HG02571 (cell line): ENCODE results near the gene PPP1R12A.

ENCODE experiments used
- ATAC-seq: cut with Tn5 transposase; IDR thresholded peaks from one replicate; pipeline ENCODE4 v1.9.1; 2021; ENCODE audit warnings: mild to moderate bottlenecking, moderate library complexity; ENCODE audit not compliant: unreplicated experiment

PPP1R12A gene

DNA sequence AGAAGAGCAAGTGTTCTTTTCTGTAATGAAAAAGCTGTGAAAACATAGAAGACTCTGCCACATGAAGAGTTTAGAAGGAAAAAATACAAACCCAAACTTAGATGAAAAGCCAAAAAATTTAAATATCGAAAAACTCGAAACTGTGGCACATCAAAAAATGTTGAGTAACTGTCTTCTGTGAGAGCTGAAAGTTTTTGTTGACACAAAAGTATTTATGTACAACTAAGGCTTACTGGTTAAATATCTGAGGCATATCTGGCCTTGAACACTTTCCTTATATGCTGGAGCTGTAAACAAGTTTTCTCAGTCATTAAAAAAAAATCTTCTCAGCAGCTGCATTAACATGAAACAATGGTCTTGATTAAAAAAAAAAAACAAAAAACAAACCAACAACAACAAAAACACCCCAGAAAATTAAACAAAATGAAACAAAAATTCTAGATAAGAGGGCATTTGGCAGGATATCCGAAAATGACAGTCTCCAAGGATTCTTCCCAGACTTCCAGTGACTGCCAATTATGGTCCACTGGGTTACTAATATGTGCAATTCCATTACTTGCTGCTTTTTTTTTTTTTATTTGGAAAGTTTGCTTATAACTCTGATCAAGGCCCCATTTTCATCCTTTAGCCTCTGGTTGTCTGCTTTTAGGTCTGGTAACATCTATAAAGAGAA is 159.4 kb downstream of the PPP1R12A start:
- ATAC-seq: no peak

- no peak for ATAC-seq
These were observed 161.0 kb downstream of the PPP1R12A start for GRCh38 chr12:79773896-79774295.

GRCh38 chr12:79769860-79770485 is 164.9 kb downstream of the PPP1R12A start:
- no peak for ATAC-seq

GRCh38 chr12:79769189-79769859 is 165.6 kb downstream of the PPP1R12A start:
- ATAC-seq: no peak

DNA sequence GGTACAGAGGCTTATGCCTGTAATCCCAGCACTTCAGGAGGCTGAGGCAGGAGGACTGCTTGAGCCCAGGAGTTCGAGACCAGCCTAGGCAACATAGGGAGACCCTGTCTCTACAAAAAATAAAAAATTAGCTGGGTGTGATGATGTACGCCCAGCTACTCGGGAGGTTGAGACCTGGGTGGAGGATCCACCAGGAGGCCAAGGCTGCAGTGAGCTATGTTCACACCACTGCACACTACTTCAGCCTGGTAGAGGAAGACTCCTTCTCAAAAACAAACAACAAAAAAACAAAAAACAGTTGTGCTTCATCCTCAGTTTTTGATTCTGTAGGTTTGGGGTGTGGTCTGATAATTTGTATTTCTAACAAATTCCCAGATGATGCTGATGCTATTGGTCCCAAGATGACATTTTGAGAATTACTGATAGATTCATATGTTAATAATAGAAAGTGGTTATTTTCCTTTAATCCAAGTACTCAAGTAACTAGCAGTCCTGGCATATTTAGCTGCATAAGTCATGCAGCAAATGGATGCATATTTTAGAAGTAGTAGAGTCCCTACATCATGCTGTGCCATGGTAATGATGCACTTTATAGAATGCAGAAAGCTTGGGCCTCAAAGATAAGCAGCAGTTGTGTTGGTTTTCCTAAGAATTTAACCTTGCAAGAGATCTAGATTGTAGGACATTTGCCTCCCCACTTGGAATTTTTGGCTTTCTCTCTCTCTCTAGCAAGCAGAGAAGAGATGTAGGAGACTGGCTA is 168.0 kb downstream of the PPP1R12A start:
- ATAC-seq: no peak

DNA sequence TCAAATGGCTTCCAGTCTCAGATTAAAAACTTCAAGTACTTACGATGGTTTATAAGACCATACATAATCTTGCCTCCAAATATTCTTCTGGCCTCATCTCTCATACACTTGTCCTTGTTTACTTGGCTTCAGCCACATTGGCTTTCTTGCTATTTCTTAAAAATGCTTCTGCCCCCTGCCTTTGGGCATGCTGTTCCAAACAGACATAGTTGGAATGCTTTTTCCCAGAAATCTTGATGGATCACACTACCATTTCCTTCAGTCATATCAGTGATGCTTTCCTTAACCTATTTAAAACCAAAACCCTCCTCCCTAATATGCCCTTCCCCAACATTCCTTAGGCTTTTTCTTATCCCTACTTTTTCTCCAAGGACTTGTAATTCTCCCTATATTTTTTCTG is 169.7 kb downstream of the PPP1R12A start:
- no peak for ATAC-seq

DNA sequence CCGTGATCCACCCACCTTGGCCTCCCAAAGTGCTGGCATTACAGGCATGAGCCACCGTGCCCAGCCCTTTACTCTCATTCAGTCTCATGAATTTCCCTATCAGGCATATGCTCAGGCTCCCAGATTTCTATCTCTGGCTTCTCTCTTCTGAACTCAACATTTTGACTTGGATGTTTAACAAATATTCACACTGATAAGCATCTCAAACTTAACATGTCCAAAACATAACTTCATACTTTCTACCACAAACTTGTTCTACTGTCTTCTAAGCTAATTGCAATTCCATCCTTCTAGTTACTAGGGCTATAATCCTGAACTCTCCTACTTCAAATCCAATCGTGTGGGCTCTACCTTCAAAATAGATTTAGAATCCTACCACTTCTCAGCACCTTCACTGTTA is 170.3 kb downstream of the PPP1R12A start:
- no peak for ATAC-seq

- ATAC-seq: no peak
These were observed 171.0 kb downstream of the PPP1R12A start for GRCh38 chr12:79763766-79764452.

DNA sequence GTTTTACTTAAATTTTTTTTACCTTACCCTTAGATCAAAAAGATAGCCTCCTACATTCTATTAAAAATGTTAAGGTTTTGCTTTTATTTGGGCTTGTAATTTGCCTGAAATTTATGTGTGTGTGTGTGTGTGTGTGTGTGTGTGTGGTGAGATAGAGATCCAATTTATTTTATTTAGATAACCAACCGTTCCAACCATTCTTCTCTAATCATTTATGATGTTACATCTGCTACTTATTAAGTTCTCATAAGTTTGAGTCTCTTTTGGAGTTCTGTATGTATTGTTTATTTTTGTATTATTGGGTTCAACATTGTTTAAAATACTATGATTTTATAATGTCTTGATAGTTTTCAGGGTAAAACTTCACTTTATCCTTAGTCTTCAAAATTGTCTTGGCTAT is 173.6 kb downstream of the PPP1R12A start:
- ATAC-seq: no peak

- no peak for ATAC-seq
These were observed 187.6 kb downstream of the PPP1R12A start for GRCh38 chr12:79747274-79747673.

DNA sequence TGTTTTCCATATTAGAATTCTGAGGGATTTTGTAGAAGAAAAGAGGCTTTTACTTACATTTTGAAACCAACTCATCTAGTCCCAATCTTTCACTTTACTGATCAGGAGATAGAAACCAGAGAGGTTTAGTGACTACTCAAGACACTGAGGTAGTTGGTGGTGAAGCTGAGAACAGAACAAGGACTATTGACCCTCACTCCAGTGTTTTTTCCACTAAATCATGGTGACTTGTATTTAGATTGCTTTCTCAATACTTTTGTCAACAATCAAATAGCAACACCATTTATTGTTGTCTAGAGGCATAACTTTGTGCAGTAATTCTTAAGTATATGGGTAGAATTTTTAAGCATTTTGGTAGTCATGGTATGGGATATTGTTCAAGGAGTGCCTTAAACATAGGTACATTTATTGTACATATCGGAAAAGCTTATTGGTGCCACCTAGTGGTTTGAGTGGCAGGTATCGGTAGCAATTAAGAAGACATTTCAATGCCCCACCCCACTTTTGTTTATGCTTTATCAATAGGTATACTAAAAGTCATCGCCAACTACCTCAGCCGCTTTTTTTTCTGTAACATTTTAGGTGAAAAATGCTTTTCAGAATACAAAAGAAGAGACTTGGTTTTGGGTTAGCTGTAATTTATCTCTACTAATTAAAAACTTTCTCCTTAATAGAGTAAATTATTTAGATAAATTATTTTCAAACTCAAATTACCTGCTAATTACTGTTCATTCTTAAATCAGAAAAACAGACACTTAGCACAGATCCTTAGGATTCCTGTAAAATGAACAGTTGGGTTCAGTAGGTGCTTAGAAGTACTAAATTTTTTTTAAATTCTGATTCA is 196.8 kb downstream of the PPP1R12A start:
- peak; percentile 72 for ATAC-seq

DNA sequence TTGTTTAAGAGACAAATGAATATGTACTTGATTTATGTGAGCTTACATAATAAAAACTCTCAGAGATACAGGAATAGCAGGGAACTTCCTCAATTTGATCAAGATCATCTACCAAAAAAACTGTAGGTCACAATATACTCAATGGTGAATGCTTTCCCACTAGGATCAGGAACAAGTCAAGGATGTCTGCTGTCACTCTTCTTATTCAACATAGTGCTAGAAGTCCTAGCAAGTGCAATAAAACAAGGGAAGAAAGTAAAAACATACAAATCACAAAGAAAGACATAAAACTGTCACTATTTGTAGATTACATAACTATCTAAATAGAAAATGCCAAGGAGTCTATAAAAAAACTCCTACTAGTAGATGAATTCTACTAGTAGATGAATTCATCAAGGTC is 202.3 kb downstream of the PPP1R12A start:
- ATAC-seq: no peak

DNA sequence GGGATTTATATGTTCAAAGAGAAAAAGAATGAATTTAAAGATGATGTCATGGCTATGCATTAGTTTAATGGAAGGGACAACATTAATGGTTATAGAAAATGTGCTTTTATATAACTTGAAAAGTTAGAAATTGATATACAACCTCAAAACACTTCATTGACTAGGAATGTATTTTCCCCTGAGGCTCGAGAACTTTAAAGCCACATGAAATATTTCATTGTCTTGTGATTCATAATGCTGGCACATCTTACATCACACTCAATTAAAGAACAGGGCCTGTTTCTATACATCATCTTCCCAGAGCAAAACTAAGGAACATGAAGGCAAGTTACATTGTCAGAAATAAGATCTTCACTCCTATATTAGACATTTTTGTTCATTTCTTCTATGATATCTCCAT is 208.9 kb downstream of the PPP1R12A start:
- no peak for ATAC-seq
